HFF-Myc (cell line): ENCODE results near the gene CYP27C1.
"Not testable (repeated sequence)": the region's sequence is repeated elsewhere in the genome, so short reads cannot be mapped to it uniquely, and the experiment has no call there.

ENCODE experiments used
- DNase-seq: peaks from one replicate; pipeline ENCODE4 v3.0.0-alpha.2; 2011; ENCODE audit warnings: low read depth; ENCODE audit errors: extremely low read depth
- H3K4me3 ChIP-seq: replicated peaks from 2 replicates; pipeline ENCODE4 v1.5.1; 2011; ENCODE audit warnings: low read depth, mild to moderate bottlenecking, control low read depth, low read length
- TF ChIP-seq, protein P1 (sequence below): IDR thresholded peaks from 2 replicates; pipeline ENCODE4 v1.5.1; 2012; ENCODE audit warnings: mild to moderate bottlenecking, low read depth, low read length, control low read depth; ENCODE audit errors: missing control alignments

The CYP27C1 gene

GRCh38 chr2:127170021-127170420 lies 50.1 kb downstream of the CYP27C1 start:
- TF ChIP-seq, protein P1, sequence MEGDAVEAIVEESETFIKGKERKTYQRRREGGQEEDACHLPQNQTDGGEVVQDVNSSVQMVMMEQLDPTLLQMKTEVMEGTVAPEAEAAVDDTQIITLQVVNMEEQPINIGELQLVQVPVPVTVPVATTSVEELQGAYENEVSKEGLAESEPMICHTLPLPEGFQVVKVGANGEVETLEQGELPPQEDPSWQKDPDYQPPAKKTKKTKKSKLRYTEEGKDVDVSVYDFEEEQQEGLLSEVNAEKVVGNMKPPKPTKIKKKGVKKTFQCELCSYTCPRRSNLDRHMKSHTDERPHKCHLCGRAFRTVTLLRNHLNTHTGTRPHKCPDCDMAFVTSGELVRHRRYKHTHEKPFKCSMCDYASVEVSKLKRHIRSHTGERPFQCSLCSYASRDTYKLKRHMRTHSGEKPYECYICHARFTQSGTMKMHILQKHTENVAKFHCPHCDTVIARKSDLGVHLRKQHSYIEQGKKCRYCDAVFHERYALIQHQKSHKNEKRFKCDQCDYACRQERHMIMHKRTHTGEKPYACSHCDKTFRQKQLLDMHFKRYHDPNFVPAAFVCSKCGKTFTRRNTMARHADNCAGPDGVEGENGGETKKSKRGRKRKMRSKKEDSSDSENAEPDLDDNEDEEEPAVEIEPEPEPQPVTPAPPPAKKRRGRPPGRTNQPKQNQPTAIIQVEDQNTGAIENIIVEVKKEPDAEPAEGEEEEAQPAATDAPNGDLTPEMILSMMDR, result no peak
- DNase-seq, result no peak
- no peak overlapping the region for H3K4me3 ChIP-seq

- TF ChIP-seq, protein P1, result no peak
- DNase-seq, result no peak
- H3K4me3 ChIP-seq, result no peak overlapping the region
Observed at GRCh38 chr2:127169066-127169660, 50.9 kb downstream of the CYP27C1 start.

GRCh38 chr2:127166231-127166860 lies 53.8 kb downstream of the CYP27C1 start:
- no peak overlapping the region for H3K4me3 ChIP-seq
- TF ChIP-seq, protein P1, result no peak
- DNase-seq, result no peak

- no peak overlapping the region for H3K4me3 ChIP-seq
- DNase-seq, result no peak
Observed at GRCh38 chr2:127165539-127165935, 54.6 kb downstream of the CYP27C1 start.

DNA sequence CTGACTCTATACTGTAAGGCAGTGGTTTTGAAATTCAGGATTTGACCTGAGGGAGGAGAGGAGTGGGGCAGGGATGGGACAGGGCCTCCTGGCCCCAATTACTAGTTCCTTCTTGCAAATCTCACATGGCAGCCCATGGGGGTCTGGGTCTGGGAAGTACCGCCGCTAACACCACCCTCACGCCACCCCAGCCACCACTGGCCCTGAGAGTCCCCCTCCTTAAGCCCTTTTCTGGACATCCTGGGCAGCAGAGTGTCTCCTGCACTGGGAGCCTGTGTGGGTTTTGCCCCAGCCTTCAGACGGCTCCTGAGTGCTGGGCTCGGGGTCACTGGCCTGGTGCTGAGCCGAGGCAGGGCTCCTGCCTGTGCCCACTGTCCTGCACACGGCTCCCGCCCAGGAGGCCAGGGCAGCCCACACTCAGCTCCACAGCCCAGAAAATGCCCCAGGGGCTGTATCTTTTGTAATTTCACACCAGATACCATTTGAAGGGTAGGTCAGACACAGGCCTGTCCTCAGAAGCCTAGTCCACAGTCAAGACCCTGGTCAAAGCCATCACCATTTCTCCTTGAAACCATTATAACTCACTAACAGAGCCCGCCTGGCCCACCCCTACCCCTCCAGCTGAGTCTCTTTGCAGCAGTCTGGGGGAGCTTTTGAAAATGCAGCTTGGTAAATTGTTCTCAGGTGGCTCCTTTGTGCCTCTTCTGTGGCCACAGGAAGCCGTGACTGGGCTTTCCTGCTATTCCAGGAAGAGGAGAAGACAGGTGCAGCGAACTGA lies 55.1 kb downstream of the CYP27C1 start:
- H3K4me3 ChIP-seq, result no peak overlapping the region
- TF ChIP-seq, protein P1, result no peak
- DNase-seq, result no peak

More at GRCh38 chr2:127165539-127165935, 54.6 kb downstream of the CYP27C1 start:
- TF ChIP-seq, protein P1, result no peak

DNA sequence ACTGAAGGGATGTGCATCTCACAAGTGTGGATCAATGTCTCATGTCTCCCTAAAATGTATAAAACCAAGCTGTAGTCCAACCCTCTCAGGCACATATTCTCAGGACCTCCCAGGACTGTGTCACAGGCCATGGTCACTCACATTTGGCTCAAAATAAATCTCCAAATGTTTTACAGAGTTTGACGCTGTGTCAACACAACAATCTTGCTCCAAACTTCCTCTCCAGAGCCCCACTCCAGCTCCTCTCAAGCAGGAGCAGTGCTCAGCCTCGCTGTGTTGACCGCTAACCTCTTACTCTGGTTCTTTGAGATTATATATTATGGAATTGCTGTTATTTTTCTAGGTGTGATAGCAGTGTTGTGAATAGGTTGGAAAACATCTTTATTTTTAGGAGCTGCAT lies 56.2 kb downstream of the CYP27C1 start:
- DNase-seq, result no peak
- TF ChIP-seq, protein P1, result no peak
- H3K4me3 ChIP-seq, result no peak overlapping the region

- H3K4me3 ChIP-seq, DNase-seq: not testable (repeated sequence)
Observed at GRCh38 chr2:127163090-127163406, 57.1 kb downstream of the CYP27C1 start.
